Esophagus squamous epithelium (tissue), 4 donors: ENCODE results near the gene CCDC90B.

ENCODE experiments used
- POLR2A ChIP-seq, 4 donors: fragments of 450-650 bp; IDR thresholded peaks; one replicate each; pipeline ENCODE4 v1.6.1; 2017; ENCODE audit warnings: antibody characterized with exemption in 4 of 4, mild to moderate bottlenecking in 4 of 4, moderate library complexity in 3 of 4
- TF ChIP-seq, protein P1 (sequence below), 6 experiments: fragments of 450-650 bp in 4 of 6; fragments of 200-600 bp in 2 of 6; sonication (generic) in 2 of 6; IDR thresholded peaks; one replicate each; pipeline ENCODE4 v1.5.1; 2016 to 2019; ENCODE audit warnings: antibody characterized with exemption in 6 of 6, mild to moderate bottlenecking in 4 of 6, moderate library complexity in 4 of 6

DNA sequence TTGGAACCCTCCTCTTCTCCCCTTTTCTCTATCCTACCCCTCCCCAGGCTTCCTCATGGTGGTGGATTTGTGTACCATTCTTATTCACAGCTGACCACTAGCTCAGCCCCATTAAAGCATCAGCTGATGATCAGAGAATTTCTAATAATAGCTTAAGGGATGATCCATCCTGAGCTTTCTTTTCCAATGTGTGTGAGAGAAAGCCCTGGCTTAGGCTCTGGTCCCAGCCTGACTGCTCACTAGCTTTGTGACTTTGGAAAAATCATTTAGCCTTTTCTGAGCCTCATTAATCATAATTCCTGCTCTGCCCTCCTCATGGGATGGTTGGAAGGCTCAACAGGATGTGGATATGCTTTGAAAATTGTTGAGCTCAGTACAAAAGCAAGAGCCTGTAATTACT is 26.3 kb upstream of the CCDC90B start:
- TF ChIP-seq, protein P1, sequence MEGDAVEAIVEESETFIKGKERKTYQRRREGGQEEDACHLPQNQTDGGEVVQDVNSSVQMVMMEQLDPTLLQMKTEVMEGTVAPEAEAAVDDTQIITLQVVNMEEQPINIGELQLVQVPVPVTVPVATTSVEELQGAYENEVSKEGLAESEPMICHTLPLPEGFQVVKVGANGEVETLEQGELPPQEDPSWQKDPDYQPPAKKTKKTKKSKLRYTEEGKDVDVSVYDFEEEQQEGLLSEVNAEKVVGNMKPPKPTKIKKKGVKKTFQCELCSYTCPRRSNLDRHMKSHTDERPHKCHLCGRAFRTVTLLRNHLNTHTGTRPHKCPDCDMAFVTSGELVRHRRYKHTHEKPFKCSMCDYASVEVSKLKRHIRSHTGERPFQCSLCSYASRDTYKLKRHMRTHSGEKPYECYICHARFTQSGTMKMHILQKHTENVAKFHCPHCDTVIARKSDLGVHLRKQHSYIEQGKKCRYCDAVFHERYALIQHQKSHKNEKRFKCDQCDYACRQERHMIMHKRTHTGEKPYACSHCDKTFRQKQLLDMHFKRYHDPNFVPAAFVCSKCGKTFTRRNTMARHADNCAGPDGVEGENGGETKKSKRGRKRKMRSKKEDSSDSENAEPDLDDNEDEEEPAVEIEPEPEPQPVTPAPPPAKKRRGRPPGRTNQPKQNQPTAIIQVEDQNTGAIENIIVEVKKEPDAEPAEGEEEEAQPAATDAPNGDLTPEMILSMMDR (IDR thresholded peaks at IDR 0.05) = no peak
- no peak for TF ChIP-seq POLR2A (IDR thresholded peaks at IDR 0.05)
